Bronchus fibroblast of lung (primary cell): Measurements from ENCODE around the gene PDF. TPM values are rescaled to one million over a fixed set of nuclear protein-coding genes. Genes with fewer than 3 reads are reported as not detected.

Experiments
- total RNA-seq: library from RNA; depleted of rRNA; stranded (reverse); fragments of >200 nt; gene quantifications from 2 replicates; pipeline ENCODE4 v1.2.3, GENCODE V29; 2015

The PDF gene
- total RNA-seq: 23.9 and 25.6 TPM in 2 replicates

DNA sequence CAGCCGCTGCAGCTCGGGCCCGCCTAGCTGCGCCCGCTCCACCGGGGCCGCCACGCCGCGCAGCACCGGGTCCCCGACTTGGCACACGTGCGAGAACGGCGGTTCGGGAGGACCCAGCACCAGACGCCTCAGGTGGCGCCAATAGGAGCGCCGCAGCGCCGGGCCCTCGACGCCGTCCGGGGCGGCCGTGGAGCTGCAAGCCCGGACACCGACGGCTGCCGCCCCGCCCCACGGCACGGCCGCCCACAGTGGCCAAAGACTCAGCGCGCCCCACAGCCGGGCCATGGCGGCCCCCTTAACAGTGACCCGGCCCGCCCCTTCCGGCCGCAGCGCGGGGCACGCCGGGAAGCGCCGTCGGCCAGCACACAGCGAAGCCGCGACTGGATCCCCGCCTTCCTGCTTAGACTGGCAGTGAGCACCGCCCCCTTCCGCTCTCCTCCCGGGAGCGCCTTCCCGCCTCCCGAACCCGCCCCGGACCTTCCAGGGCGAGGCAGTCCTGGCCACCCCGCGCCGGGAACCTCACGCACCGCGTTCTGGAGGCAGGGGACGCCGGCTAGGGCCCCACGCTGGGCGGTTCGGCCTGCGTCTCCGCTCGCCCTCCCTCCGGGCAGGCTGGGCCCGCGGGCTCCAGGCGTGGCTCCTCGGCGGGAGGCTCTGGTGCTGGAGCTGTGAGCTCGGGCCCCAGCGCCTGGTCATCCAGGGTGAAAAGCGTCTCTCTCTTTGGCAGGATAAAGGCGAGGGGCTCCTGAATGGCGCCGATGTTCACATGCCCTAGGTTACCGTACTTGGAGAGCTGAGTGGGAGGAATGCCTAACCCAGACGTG lies at the start of gene PDF:
PDF (minus strand) TSS at position 303 of the 824 bp plus-strand sequence; CDS start at position 285, 18 bp downstream.

DNA sequence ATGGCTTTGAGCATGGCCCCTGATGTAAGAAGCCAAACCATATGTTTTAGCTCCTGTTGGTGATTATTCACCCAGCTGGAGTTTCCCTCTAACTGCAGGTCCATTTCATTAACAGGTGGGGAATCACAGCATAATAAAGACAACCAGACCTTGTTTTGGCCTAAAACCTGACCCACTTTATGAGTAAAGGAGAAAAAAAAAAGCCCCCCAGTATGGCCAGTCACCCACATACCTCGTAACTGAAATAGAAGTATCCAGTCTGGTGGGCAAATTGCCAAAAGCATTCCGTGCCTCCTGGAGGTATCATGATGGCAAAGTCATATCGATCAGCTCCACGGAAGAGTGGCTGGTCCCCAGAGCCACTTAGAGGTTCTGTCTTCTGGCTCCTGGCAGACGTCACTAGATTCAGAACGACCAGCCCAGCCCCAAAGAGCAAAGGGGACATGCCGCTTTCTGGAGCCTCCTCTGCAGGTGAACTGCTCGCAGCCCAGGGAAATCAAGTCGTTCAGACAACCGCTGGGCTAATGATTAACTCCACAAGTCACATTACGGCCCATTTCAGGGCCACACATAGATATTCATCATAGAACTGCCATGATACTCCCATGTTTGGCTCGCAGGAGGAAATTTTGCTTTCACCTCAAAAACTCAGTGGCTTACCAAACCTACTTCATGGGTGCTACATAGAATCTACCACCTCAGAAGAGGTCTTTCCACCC lies 21.1 kb upstream of the PDF start, which contains the start of gene TMED6:
TMED6 (minus strand) TSS at position 478 of the 719 bp plus-strand sequence; CDS start at position 445, 33 bp downstream.

GRCh38 chr16:69339289-69340094 lies 9.1 kb upstream of the PDF start, which contains the start of the genes COG8 and NIP7:
TSS of gene COG8 (minus strand) at chr16:69339564. CDS start at chr16:69339552, 12 bp downstream.
TSS of gene NIP7 (plus strand) at chr16:69339772. CDS start at chr16:69339830, 58 bp downstream.

GRCh38 chr16:69310653-69311532 lies 19.5 kb downstream of the PDF start, which contains the start of gene VPS4A:
TSS of gene VPS4A (plus strand) at chr16:69311350. CDS start at chr16:69311512, 162 bp downstream.

Other genes with a start within 250 kb of the PDF start
- under 0.01 TPM in 1 of 2 replicates, not detected in the other for gene HAS3, start 224.9 kb downstream of the PDF start, total RNA-seq
- 43.7 and 56.7 TPM in 2 replicates for gene CHTF8, start 198.0 kb downstream of the PDF start, total RNA-seq
- 16.3 and 19.2 TPM in 2 replicates for gene UTP4, start 197.9 kb downstream of the PDF start, total RNA-seq
- 25.4 and 25.9 TPM in 2 replicates for gene SNTB2, start 143.4 kb downstream of the PDF start, total RNA-seq
- gene VPS4A, start 19.2 kb downstream of the PDF start, total RNA-seq: 32.7 and 34.0 TPM in 2 replicates
- 34.5 and 35.8 TPM in 2 replicates for gene COG8, start 9.0 kb upstream of the PDF start, total RNA-seq
- gene NIP7, start 9.2 kb upstream of the PDF start, total RNA-seq: 22.0 and 23.5 TPM in 2 replicates
- not detected in 2 replicates for gene TMED6, start 21.2 kb upstream of the PDF start, total RNA-seq
- 6.8 and 8.2 TPM in 2 replicates for gene TERF2, start 55.4 kb upstream of the PDF start, total RNA-seq
- 80.5 and 80.6 TPM in 2 replicates for gene CYB5B, start 94.0 kb upstream of the PDF start, total RNA-seq
- gene NFAT5, start 235.4 kb upstream of the PDF start, total RNA-seq: 4.0 and 4.7 TPM in 2 replicates